GM19328 (cell line): Measurements from ENCODE around the gene LRSAM1.

Source experiments
- ATAC-seq: cut with Tn5 transposase; IDR thresholded peaks from one replicate; pipeline ENCODE4 v1.9.1; 2021; ENCODE audit warnings: mild to moderate bottlenecking, moderate library complexity; ENCODE audit not compliant: unreplicated experiment

Gene LRSAM1

DNA sequence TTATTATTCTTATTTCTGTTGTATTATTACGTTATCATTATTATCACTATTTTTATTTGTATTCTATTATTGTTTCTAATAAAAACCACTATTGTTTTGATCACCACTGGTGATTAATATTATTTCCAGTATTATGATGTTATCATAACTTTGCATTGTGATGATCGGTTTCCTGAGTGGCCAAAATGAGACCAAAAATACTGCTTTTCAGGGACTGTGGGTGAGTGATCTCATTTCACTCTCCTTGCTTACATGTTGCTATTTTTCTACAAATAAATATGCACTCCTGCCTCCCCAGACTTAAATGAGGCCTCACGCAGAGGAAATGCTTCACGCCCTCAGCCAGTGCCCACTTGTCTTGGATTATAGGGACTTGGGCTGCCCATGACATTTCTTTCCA, 78.4 kb downstream of the LRSAM1 start:
- ATAC-seq, result no peak

DNA sequence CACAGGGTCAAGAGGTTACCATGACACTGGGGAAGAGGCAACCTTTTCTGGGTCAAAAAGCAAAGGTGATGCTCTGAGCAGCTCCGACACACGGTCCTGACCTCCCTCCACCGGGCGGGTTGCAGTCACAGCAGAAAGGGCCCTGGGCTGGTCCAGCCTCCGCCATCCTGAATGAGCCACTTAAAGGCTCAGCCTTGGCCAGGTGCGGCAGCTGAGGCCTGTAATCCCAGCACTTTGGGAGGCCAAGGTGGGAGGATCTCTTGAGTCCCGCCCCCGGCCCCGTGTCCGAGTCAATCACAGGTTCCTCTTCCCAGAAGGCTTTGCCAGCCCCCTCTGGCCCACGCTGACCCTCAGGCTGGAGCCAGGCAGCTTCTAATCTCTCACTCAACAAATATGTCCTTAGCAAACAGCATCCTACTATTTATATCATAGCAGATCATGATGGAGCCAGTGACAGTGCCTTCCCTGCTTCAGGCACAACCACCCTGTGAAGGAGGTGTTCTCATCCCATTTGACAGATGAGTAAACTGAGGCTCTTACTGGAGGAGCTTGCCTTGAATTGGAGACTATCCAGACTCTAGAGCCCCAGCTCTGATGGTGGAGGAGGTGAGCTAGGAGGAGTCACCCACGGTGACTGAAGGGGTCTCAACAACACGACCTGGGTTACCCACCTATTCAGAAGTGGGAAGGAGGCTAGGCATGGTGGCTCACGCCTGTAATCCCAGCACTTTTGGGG, 79.1 kb downstream of the LRSAM1 start:
- no peak for ATAC-seq

DNA sequence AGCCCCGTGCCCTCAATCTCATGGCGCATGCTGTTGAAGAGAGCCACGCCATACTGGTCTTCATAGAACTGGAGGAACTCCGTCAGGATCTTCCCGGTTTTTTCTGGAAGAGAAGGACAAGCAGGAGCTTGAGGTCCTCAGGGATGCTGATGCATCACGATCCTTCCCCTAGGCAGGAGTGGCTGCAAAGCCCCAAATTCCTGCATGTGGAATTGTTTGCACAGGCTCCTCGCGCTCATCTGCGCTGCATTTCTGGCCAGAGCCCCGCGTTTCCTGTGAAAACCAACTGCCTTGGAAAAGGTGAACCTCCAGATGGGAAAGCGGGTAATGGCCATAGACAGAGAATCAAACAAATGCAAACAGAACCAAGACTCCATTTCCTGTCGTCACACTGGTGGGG, 80.4 kb downstream of the LRSAM1 start:
- no peak for ATAC-seq

DNA sequence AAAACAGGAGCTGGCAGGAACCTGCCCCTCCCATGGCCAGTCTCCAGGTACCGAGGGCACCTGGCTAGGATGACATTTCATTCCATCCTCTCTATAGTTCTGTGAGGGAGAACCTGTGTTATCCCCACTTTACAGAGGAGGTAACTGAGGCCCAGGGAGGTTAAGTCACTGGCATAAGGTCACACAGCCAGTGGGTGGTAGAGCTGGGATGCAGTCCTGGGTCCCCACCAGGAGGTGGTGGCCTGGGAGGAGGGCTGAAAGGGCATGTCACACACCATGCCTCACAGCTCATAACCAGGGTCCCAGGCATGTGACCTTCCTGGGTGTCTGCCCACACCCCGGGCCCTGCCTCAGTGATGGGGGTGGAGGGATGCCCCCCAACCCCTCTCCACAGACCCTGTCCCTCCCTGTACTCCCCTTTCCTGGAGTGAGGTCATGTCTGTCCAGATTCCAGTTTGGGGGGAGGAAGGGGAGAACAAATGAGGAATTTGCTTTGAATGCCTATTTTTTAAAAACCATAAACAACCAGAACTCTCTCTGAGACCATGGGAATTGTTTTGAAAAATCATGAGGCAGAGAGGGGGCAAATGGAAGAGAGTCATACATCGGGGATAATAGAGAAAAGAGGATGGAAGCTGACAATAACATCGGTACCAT, 83.1 kb downstream of the LRSAM1 start:
- no peak for ATAC-seq

DNA sequence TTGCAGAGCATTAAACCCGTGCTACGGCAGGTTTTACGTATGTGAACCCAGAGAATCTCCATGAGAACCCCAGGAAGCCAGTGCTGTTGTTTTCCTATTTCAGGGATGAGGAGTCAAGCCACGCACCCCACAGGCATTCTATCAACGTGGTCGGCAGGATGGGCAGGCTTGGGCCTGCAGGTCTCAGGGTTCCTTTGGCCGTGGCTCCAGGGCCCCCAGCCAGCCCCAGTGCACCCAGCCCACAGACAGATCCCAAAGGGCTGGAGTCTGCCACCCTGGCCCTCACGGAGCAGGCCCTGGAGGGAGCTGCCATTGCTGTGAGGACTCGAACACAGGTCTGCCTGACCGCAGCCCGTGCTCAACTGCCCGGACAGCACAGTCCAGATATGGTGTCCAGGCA, 83.6 kb downstream of the LRSAM1 start:
- no peak for ATAC-seq

DNA sequence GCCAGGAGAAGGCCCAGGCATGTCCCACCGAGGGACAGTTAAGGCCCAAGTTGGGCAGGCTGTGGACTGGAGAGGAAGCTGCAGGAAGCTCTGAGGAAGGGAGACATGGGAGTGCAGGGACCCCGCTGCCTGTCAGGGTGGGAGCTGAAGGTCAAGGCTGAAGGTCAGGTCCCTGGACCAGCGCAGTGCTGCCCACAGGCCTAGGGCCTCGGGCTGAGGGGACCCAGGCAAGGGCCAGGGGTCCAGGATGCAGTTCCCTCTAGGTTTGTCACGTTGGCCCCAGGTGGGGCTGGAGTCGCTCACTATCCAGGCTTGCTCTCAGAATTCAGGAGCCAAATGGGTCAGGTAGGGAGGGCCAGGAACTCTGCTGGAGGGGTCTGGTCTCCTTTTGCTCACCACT, 84.1 kb downstream of the LRSAM1 start:
- no peak for ATAC-seq

DNA sequence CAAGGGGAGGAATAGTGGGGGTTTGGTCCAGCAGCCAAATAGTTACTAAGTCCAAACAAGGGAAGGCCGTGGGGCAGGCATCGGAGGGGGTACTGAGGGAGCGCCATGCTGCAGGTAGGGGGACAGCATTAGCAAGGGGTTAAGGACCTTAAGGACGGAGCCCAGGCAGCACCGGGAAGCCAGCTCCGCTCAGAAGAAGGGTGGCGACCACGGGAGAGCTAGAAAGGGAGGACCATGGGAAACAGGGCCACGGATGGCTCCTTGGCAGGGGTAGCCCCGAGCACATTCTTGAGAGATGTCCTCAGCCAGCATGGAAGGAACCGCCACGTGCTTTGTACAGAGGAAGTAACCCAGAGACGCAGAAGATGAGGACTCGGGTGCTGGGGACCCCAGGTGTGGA, 84.5 kb downstream of the LRSAM1 start:
- no peak for ATAC-seq

DNA sequence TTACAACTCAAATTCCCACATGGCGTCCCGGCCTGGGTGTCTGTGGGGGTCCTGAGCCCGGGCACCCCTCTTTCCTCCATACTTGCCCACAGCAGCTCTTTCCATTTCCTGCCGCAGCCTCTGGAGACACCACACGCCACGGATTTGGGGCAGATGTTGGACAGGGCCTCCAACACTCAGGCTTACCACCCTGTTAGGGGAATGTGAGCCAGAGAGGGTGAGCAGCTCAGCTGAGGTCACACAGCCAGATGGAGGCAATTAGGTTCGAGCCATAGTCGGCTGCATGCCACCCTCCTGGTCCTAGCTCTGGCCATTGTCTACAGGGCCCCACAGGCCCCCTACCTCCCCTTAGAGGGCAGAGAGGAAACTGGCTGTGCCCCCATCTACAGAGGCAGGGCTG, 85.2 kb downstream of the LRSAM1 start:
- no peak for ATAC-seq

DNA sequence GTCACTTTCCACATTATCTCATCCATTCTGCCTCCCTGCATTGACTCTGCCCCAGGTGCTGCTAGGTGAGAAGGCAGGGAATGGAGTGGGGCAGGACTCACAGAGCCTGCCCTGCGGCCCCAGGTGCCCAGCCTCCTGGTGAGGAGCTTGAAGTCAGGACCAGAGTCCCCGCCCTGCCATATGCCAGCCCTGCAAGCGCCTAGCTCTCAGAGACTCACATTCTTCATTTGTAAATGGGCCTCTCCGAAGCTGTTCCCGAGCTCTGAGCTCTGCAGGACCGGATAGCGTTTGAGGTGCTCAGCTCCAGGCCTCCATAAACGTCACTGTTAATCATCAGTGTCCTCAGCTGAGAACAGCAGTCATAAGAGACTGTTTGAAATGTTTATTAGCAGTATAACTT, 85.7 kb downstream of the LRSAM1 start:
- ATAC-seq, result no peak

DNA sequence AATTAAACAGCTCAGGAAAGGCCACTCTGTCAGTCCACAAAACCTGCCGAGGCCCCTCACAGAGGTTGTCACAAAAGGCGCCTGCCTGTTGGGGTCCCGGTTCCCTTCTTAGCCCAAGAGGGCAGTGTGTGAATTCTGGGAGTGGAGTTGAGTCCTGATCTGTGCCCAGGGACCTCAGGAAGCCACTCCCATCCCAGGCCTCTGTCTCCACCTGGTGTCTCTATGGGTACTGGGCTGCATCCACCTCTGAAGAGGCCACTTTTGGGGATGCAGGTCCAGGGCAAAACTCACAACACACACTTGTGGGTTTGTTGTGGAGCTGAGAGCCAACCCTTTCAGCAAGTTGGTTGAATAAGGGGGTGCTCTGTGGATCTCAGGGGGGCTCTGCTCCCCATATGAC, 86.5 kb downstream of the LRSAM1 start:
- ATAC-seq, result no peak

DNA sequence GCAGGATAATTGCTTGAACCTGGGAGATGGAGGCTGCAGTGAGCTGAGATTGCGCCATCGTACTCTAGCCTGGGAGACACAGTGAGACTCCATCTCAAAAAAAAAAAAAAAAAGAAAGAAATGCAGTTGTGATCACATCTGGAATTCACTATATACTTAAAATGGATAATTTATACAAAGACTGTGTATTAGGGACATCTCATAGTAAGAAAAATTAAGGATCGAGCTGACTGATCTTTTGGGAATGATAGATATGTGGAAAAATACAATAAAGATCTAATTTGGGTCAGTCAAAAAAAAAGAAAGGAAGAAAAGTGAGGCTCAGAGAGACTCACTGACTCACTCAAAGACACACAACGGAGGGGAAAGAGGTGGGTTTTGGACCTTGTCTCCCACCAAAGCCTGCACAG, 87.5 kb downstream of the LRSAM1 start:
- ATAC-seq, result no peak

DNA sequence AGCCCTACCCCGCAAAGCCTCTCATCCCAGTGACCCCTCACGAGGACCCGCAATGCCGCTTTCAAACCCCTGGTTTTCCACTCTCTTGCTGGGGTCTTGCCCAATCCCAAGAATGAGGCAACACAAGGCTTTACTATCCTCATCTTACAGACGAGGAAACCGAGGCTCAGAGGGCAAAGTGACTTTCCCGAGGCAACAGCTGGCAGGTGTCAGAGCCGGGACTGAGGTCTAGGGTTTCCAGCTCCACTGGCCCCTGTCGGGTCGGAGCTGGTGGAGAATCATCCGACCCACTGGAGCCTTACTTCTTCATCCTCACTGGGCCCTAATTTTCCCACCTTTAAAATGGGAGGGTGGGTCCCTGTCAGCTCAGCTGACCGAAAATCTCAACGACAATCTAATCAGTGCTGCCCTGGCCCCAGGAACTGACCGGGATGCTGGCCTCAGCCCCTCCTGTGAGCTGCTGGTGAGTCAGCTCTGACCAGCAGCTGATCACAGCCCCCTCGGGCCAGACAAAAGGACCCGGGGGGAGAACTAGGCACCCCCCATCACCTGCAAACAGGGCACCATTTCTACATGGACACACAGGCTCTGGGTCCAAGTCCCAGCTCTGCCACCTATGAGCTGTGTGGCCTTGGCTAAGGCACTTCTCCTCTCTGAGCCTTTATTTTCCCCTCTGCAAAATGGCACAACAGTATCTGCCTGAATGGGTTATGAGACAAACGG, 88.1 kb downstream of the LRSAM1 start:
- ATAC-seq, result no peak

DNA sequence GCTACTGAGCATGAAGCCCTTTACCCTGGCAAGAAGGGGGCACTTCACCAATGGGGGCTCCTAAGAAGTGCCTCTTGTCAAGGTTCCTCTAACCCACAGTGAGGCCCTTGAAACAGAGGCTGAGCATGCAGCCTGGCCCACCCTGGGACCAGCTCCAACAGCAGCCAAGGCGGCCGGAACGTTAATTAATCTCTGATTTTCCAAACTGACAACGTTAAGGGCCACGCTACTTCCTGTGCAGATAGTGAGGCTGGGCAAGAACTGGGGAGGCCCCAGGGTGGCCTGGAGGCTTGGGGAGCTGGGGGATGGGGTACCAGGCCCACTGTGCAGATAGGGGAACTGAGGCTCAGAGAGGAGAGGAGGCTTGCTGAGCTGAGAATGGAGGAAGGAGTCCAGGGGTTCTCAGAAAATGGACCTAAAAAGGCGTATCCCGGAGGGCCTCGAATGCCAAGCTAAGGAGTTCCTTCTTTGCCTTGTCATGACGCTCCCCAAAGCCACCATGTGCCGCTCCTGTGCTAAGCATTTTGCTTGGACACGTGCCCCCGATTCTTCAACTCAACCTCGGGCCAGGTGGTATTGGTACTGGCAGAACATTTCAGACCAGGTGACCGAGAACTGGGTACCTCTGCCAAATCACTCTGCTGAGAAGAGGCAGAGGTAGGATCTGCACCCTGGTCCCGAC, 88.8 kb downstream of the LRSAM1 start:
- ATAC-seq, result no peak

DNA sequence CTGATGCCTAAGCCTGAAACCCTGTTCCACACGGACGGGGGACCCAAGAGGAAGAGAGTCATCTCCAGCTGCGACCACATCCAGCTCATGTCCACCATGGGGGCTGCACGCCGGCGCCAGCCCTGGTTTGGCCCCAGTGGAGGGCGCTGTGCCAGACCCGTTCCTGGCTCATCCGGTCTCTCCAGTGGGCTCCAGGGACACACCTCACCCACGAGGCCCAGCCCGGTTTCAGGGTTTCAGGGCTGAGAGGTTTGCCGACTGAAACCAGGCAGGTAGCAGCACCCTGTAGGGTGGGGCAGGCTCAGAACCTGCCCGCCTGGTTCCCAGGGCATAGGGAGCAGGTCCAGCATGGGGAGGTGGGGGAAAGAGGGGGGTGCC, 89.3 kb downstream of the LRSAM1 start:
- no peak for ATAC-seq

DNA sequence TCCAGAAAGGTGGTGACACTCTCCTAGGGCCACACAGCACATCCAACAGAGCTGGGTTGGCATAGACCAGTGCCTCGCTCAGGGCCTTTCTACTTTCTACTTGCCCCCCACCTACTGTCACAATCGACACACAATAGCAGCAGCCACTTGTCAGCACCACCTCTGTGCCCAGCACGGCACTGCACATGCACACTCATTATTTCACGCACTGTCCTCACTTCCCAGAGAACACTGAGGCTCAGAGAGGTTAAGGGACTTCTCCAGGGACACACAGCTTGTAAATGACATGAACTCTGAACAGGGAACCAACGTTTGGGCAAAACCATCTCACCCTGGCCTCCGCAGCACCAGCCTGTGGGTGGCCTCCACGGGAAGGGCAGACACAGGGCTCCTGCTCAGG, 89.9 kb downstream of the LRSAM1 start:
- no peak for ATAC-seq

DNA sequence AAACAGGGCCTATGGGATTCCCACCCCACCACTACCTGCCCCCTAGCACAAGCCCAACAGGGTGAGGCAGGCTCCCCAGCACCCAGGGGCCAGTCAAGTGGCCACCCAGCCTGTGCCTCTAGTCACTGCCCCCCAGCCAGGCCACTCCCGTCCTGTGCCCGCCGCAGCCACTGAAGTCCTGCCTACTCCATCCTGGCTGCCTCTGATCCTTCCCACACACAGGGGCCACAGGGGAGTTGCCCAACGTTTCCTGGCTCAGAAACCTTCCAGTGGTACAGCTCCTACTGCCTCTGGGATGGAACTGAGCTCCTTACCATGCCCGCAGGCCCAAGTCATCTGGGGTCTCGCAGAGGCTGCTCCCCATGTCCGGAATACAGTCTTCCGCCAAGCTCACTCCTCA, 90.6 kb downstream of the LRSAM1 start:
- ATAC-seq, result no peak

DNA sequence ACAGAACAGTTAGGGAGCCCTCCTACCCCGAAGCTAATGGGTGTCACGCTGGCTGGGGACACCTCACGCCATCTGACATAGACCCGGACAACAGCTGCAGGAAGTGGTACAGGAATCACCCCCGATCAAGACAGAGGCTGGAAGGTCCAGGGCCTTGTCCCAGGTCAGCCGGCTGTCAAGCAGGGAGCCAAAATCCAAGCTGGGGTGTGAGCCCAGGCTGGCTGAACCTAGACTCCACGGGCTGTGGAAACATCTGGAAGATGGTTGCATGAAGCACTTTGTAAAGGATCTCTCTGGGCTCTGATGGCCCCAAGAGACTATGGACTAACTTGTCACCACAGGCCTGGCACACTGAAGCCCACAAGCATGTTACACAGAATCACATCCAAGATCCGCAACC, 91.9 kb downstream of the LRSAM1 start:
- no peak for ATAC-seq

DNA sequence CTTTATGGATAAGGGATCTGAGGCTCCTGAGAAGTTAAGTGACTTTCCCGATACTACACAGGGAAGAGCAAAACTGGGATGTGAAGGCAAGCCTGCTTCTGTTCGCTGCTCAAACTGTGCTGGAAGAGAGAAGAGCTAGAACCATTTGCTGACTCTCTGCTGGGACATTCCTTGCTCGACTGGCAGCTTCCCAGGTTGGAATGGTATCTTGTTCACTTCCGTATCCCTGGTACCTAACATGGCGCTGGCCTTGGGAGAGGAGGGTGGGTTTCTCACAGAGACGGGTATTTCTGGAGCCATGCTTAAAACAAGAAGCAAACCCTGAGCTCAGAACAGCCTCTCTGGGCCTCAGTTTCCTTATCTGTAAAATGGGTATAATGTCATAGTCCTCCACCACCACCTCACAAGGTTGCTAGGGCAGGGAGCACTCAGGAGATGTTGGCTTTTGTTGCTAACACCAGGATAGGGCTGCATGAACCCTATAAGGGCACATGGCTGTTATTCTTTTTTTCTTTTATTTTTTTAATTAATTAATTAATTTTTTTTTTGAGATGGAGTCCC, 92.7 kb downstream of the LRSAM1 start:
- no peak for ATAC-seq

DNA sequence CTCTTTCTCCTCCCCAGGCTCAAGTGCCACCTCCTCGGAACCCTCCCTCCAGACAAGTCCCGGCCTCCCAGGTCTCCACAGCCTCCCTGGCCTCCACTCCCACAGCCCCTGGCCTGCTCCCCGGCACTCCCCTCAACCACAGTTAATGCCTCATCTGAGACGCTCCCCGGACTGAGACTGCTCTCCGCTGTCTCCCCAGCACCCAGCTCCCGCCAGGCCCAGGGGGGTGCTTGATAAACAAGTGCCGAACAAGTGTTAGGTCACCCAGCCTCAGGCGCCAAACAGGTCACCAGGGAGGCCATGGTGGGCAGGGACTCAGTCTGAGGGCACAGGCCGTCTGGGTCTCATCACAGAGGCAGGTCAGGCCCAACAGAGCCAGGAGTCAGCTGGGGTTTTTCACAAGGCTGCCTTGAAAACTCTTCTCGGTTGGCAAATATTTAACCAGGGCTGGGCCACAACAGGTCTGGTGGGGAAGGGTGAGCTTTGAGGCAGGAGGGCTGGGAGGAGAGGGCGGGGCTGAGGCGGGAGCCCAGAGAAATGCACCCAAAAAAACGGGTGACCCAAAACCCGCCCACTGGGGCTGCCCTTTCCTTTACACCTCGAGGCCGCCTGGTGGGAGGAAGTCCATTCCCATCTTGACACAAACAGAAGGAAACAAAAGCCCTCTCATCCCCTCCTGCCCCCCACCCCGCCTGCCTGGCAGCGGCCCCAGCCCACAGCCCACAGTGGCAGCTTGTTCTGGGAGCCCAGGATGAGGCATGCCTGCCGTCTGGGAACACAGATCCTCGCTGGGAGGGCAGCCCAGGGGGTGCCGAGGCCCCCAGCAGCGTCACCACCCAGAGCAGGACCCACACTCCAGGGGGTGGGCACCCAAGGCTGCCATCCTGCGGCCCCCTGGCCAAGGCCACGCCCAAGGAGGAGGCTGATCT, 94.2 kb downstream of the LRSAM1 start:
- no peak for ATAC-seq

DNA sequence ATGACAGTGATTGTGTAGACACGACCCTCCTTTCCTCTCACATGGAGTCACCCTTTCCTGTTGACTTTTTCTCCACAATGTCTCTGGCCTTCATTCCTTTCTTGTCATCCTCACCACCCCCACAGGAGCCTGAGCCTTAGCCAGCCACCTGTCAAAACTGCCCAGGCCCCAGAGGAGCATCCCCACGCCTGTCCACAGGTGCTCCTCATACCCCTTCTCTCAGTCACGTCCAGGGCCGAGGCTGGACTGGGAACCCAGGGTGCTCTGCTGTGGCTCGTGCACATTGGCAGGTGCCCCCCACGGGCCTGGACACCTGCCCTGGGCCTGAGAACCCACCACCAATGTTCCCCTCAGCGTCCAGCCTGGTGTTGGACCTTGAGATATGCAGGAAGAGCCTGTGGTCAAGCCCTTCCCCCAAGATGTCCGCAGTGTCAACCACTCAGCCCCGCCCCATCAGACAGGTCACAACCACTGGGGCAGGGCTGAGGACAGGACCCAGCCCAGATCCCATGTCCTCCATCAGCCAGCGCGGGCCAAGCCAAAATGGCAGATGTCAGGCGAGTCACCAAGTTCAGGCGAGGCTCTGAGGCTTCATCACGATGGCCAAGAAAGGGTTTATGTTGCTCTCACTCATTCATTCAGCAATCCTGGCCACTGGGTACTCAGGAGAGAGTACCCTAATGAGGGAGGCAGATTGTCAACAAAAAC, 95.0 kb downstream of the LRSAM1 start:
- ATAC-seq, result no peak
